Mesothelial cell of epicardium (in vitro differentiated cells): ENCODE results near the gene ZDHHC14. TPM values are rescaled to one million over a fixed set of nuclear protein-coding genes. Genes with fewer than 3 reads are reported as not detected.

Source experiments
- DNase-seq, 2 experiments: peaks; one replicate each; pipeline ENCODE4 v3.0.0; 2021; ENCODE audit warnings: low spot score in 2 of 2; ENCODE audit not compliant: unreplicated experiment in 2 of 2
- H3K27ac Mint-ChIP-seq: 2 replicates; pipeline ENCODE4 v1.8.0; 2021; ENCODE audit warnings: mixed read lengths
- H3K27me3 Mint-ChIP-seq: 2 replicates; pipeline ENCODE4 v1.8.0; 2021; ENCODE audit warnings: low read depth, mixed read lengths
- H3K36me3 Mint-ChIP-seq: 2 replicates; pipeline ENCODE4 v1.8.0; 2021; ENCODE audit warnings: mixed read lengths
- H3K4me1 Mint-ChIP-seq: 2 replicates; pipeline ENCODE4 v1.8.0; 2021; ENCODE audit warnings: mixed read lengths
- H3K4me3 Mint-ChIP-seq: 2 replicates; pipeline ENCODE4 v1.8.0; 2021; ENCODE audit warnings: mild to moderate bottlenecking, moderate library complexity, mixed read lengths
- H3K9me3 Mint-ChIP-seq: 2 replicates; pipeline ENCODE4 v1.8.0; 2021; ENCODE audit warnings: mixed read lengths
- total RNA-seq: library from RNA; stranded (reverse); gene quantifications from 3 replicates; pipeline ENCODE4 v1.2.1, GENCODE V29; 2021
- TF ChIP-seq, protein P1 (sequence below): fragments of 200-600 bp; sonication (generic); IDR thresholded peaks from one replicate; pipeline ENCODE4 v1.5.0; 2021; ENCODE audit warnings: antibody characterized with exemption; ENCODE audit not compliant: unreplicated experiment

ZDHHC14 gene
- total RNA-seq, 1 donor from 2014 or later, result 11.3 TPM

GRCh38 chr6:157498817-157499216 lies 117.8 kb downstream of the ZDHHC14 start:
- no peaks in the 10 kb centered on the region for H3K36me3 Mint-ChIP-seq
- H3K4me1 Mint-ChIP-seq, result peaks cover 6% of the 10 kb centered on the region
- no peak for DNase-seq
- TF ChIP-seq, protein P1, sequence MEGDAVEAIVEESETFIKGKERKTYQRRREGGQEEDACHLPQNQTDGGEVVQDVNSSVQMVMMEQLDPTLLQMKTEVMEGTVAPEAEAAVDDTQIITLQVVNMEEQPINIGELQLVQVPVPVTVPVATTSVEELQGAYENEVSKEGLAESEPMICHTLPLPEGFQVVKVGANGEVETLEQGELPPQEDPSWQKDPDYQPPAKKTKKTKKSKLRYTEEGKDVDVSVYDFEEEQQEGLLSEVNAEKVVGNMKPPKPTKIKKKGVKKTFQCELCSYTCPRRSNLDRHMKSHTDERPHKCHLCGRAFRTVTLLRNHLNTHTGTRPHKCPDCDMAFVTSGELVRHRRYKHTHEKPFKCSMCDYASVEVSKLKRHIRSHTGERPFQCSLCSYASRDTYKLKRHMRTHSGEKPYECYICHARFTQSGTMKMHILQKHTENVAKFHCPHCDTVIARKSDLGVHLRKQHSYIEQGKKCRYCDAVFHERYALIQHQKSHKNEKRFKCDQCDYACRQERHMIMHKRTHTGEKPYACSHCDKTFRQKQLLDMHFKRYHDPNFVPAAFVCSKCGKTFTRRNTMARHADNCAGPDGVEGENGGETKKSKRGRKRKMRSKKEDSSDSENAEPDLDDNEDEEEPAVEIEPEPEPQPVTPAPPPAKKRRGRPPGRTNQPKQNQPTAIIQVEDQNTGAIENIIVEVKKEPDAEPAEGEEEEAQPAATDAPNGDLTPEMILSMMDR, result no peak
- no peaks in the 10 kb centered on the region for H3K27me3 Mint-ChIP-seq
- H3K4me3 Mint-ChIP-seq, result no peak overlapping the region
- peaks cover 21% of the 10 kb centered on the region for H3K9me3 Mint-ChIP-seq
- no peak overlapping the region for H3K27ac Mint-ChIP-seq

DNA sequence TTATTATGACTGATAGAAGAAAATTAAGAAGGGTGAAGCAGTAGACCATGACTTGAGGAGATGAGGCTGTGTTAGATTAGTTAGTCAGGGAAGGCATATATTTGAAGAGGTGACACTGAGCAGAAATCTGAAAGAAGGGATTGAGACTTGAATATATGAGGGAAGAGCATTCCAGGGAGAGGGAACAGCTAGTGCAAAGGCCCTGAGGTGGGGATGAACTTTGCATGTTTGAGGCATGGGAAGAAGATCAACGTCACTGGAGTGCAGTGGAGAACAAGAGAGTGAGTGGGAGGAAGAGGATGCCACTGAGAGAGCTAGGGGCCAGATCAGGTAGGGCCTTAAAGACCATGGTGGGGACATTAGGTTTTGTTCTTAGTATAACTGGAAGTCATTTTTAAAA lies 119.0 kb downstream of the ZDHHC14 start:
- Mint-ChIP-seq H3K9me3 (peaks cover 24% of the 10 kb centered on the region), H3K4me3 (no peak overlapping the region), H3K4me1 (peaks cover 2% of the 10 kb centered on the region), H3K27me3 (no peaks in the 10 kb centered on the region), H3K36me3 (no peaks in the 10 kb centered on the region), H3K27ac (no peak overlapping the region)
- TF ChIP-seq, protein P1, result no peak
- DNase-seq, result no peak

DNA sequence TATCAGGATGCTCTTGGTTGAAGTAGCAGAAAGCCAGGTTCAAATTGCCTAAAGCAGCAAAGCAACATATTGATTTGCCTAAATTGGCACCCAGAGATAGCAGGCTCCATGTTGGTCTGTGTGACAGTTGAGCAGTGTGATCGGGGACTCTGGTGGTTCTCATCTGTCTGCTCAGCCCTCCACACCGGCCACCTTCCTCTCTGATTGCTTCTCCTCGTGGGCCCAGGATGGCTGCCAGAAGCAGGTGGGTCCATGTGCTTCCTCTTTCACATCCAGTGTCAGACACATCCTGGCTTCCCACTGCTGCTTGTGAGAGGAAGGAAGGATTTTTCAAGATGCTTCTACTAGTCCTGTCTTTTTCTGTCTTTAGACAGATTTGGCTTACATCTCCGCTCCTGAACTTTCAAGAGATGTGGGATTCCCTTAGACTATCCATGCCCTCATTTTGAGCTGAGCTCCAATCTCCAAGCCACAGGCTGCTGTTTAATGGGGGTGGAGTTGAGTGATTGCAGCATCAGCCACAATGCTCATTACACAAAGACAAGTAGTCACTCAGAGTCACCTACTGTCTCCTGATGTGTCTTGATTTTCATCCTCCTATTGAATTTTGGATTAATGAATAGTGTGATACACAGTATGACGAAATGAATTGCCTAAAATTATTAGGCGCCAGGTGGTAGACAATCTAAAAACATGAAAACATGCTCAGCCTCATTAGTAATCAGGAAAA lies 122.2 kb downstream of the ZDHHC14 start:
- Mint-ChIP-seq H3K27ac (no peak overlapping the region), H3K4me3 (no peak overlapping the region), H3K27me3 (no peaks in the 10 kb centered on the region), H3K4me1 (peaks cover 2% of the 10 kb centered on the region), H3K36me3 (peaks cover 14% of the 10 kb centered on the region), H3K9me3 (peaks cover 41% of the 10 kb centered on the region)
- TF ChIP-seq, protein P1, result no peak
- DNase-seq, result no peak

- H3K9me3 Mint-ChIP-seq, result peaks cover 43% of the 10 kb centered on the region
- TF ChIP-seq, protein P1, result no peak
- peaks cover 14% of the 10 kb centered on the region for H3K36me3 Mint-ChIP-seq
Measured at GRCh38 chr6:157505912-157506491, 125.0 kb downstream of the ZDHHC14 start.

GRCh38 chr6:157510323-157511188 lies 129.6 kb downstream of the ZDHHC14 start:
- Mint-ChIP-seq H3K4me1 (no peaks in the 10 kb centered on the region), H3K36me3 (peaks cover 10% of the 10 kb centered on the region), H3K4me3 (no peak overlapping the region), H3K27ac (no peak overlapping the region), H3K9me3 (peaks cover 29% of the 10 kb centered on the region), H3K27me3 (no peaks in the 10 kb centered on the region)
- no peak for DNase-seq
- TF ChIP-seq, protein P1, result no peak

More at GRCh38 chr6:157505912-157506491, 125.0 kb downstream of the ZDHHC14 start:
- no peak overlapping the region for H3K27ac Mint-ChIP-seq
- no peaks in the 10 kb centered on the region for H3K27me3 Mint-ChIP-seq
- no peak overlapping the region for H3K4me3 Mint-ChIP-seq
- H3K4me1 Mint-ChIP-seq, result peaks cover 2% of the 10 kb centered on the region
- DNase-seq, result no peak
